ENCODE data around the gene WIZ.

GRCh38 chr19:15404097-15404779 lies 45.5 kb downstream of the WIZ start:
- TF ChIP-seq TAF1 (IDR thresholded peaks at IDR 0.05; ENCODE audit: low read depth) (no peak), RAD21 (IDR thresholded peaks at IDR 0.05; ENCODE audit: low read depth) (no peak), EP300 (IDR thresholded peaks at IDR 0.05; ENCODE audit: borderline replicate concordance) (no peak), CREB1 (IDR thresholded peaks at IDR 0.05; ENCODE audit: low read depth) (no peak), YY1 (IDR thresholded peaks at IDR 0.05; ENCODE audit: low read depth) (no peak)
- TF ChIP-seq, protein P1, sequence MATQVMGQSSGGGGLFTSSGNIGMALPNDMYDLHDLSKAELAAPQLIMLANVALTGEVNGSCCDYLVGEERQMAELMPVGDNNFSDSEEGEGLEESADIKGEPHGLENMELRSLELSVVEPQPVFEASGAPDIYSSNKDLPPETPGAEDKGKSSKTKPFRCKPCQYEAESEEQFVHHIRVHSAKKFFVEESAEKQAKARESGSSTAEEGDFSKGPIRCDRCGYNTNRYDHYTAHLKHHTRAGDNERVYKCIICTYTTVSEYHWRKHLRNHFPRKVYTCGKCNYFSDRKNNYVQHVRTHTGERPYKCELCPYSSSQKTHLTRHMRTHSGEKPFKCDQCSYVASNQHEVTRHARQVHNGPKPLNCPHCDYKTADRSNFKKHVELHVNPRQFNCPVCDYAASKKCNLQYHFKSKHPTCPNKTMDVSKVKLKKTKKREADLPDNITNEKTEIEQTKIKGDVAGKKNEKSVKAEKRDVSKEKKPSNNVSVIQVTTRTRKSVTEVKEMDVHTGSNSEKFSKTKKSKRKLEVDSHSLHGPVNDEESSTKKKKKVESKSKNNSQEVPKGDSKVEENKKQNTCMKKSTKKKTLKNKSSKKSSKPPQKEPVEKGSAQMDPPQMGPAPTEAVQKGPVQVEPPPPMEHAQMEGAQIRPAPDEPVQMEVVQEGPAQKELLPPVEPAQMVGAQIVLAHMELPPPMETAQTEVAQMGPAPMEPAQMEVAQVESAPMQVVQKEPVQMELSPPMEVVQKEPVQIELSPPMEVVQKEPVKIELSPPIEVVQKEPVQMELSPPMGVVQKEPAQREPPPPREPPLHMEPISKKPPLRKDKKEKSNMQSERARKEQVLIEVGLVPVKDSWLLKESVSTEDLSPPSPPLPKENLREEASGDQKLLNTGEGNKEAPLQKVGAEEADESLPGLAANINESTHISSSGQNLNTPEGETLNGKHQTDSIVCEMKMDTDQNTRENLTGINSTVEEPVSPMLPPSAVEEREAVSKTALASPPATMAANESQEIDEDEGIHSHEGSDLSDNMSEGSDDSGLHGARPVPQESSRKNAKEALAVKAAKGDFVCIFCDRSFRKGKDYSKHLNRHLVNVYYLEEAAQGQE (IDR thresholded peaks at IDR 0.05; ENCODE audit: low read depth), result no peak
- TF ChIP-seq, protein P2, sequence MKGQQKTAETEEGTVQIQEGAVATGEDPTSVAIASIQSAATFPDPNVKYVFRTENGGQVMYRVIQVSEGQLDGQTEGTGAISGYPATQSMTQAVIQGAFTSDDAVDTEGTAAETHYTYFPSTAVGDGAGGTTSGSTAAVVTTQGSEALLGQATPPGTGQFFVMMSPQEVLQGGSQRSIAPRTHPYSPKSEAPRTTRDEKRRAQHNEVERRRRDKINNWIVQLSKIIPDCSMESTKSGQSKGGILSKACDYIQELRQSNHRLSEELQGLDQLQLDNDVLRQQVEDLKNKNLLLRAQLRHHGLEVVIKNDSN (IDR thresholded peaks at IDR 0.05), result no peak
